MM.1S (cell line): ENCODE results near the gene TMEM240.

Experiments used
- EZH2 ChIP-seq: fragments of 300-600 bp; sonication (generic); optimal IDR thresholded peaks from 2 replicates; pipeline ENCODE3; 2017; ENCODE audit warnings: low read depth, mild to moderate bottlenecking, antibody characterized with exemption, low read length, mixed read lengths
- EZH2phosphoT487 ChIP-seq: fragments of 300-600 bp; sonication (generic); IDR thresholded peaks from 2 replicates; pipeline ENCODE4 v1.6.1; 2018; ENCODE audit warnings: antibody characterized with exemption, low read length
- TF ChIP-seq, protein P1 (sequence below): fragments of 300-600 bp; sonication (generic); IDR thresholded peaks from 2 replicates; pipeline ENCODE4 v1.5.1; 2016; ENCODE audit warnings: antibody characterized with exemption, low read length, mixed read lengths

- TF ChIP-seq, protein P1, sequence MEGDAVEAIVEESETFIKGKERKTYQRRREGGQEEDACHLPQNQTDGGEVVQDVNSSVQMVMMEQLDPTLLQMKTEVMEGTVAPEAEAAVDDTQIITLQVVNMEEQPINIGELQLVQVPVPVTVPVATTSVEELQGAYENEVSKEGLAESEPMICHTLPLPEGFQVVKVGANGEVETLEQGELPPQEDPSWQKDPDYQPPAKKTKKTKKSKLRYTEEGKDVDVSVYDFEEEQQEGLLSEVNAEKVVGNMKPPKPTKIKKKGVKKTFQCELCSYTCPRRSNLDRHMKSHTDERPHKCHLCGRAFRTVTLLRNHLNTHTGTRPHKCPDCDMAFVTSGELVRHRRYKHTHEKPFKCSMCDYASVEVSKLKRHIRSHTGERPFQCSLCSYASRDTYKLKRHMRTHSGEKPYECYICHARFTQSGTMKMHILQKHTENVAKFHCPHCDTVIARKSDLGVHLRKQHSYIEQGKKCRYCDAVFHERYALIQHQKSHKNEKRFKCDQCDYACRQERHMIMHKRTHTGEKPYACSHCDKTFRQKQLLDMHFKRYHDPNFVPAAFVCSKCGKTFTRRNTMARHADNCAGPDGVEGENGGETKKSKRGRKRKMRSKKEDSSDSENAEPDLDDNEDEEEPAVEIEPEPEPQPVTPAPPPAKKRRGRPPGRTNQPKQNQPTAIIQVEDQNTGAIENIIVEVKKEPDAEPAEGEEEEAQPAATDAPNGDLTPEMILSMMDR, result no peak
- TF ChIP-seq EZH2 (no peak), EZH2phosphoT487 (no peak)
These were observed 3.3 kb upstream of the TMEM240 start for GRCh38 chr1:1543706-1544099.
